HepG2 (cell line): Measurements from ENCODE around the gene FGF19. TPM values are rescaled to one million over a fixed set of nuclear protein-coding genes. Genes with fewer than 3 reads are reported as not detected.

Experiments used
- ATF7 ChIP-seq, 2 experiments: fragments of 450-650 bp in 1 of 2; sonication (generic) in 1 of 2; formaldehyde crosslinking in 1 of 2; IDR thresholded peaks; 2 replicates each; pipeline versions ENCODE4 v1.4.0 to v1.6.1; 2016 to 2020; ENCODE audit warnings: antibody characterized with exemption in 1 of 2, mild to moderate bottlenecking in 1 of 2, missing genetic modification reagents in 1 of 2
- DPF2 ChIP-seq: sonication (generic); formaldehyde crosslinking; IDR thresholded peaks from 2 replicates; pipeline ENCODE4 v1.4.0; 2020; ENCODE audit warnings: mild to moderate bottlenecking, low read depth, missing genetic modification reagents, borderline replicate concordance
- GTF3A ChIP-seq: sonication (generic); formaldehyde crosslinking; conservative IDR thresholded peaks from 2 replicates; pipeline ENCODE4 v1.4.0; 2020; ENCODE audit warnings: mild to moderate bottlenecking, missing genetic modification reagents
- NCOA1 ChIP-seq: sonication (generic); formaldehyde crosslinking; IDR thresholded peaks from 2 replicates; pipeline ENCODE4 v1.9.0; 2021; ENCODE audit warnings: missing genetic modification reagents
- PRDM10 ChIP-seq: sonication (generic); formaldehyde crosslinking; IDR thresholded peaks from 2 replicates; pipeline ENCODE4 v1.4.0; 2020; ENCODE audit warnings: low read depth, missing genetic modification reagents
- RFXAP ChIP-seq: sonication (generic); formaldehyde crosslinking; IDR thresholded peaks from 2 replicates; pipeline ENCODE4 v1.4.0; 2020; ENCODE audit warnings: missing genetic modification reagents, borderline replicate concordance
- SAP130 ChIP-seq: IDR thresholded peaks from 2 replicates; pipeline ENCODE4 v1.6.1; 2016; ENCODE audit warnings: low read depth
- TBP ChIP-seq: sonication (generic); formaldehyde crosslinking; IDR thresholded peaks from 2 replicates; pipeline ENCODE4 v1.5.0; 2020; ENCODE audit warnings: missing genetic modification reagents
- YEATS4 ChIP-seq: sonication (generic); formaldehyde crosslinking; IDR thresholded peaks from 2 replicates; pipeline ENCODE4 v1.4.0; 2020; ENCODE audit warnings: missing genetic modification reagents, borderline replicate concordance
- ZFP1 ChIP-seq: IDR thresholded peaks from 2 replicates; pipeline ENCODE4 v1.6.1; 2016
- ZFP82 ChIP-seq: sonication (generic); formaldehyde crosslinking; IDR thresholded peaks from 2 replicates; pipeline ENCODE4 v1.5.1; 2020; ENCODE audit warnings: mild to moderate bottlenecking, missing genetic modification reagents, borderline replicate concordance
- ZMYM3 ChIP-seq: sonication (generic); formaldehyde crosslinking; IDR thresholded peaks from 2 replicates; pipeline ENCODE4 v1.5.1; 2020; ENCODE audit warnings: mild to moderate bottlenecking, missing genetic modification reagents
- ZNF318 ChIP-seq: sonication (generic); formaldehyde crosslinking; IDR thresholded peaks from 2 replicates; pipeline ENCODE4 v1.4.0; 2020; ENCODE audit warnings: mild to moderate bottlenecking, missing genetic modification reagents
- ZNF552 ChIP-seq: sonication (generic); formaldehyde crosslinking; IDR thresholded peaks from 2 replicates; pipeline ENCODE4 v1.9.0; 2022; ENCODE audit warnings: missing genetic modification reagents, mild to moderate bottlenecking, borderline replicate concordance
- ZNF574 ChIP-seq: sonication (generic); formaldehyde crosslinking; IDR thresholded peaks from 2 replicates; pipeline ENCODE4 v1.4.0; 2020; ENCODE audit warnings: missing genetic modification reagents
- ZNF652 ChIP-seq: IDR thresholded peaks from 2 replicates; pipeline ENCODE4 v1.6.1; 2016; ENCODE audit warnings: low read depth, borderline replicate concordance
- polyA plus RNA-seq, 8 experiments: library from polyadenylated mRNA; depleted of rRNA in 3 of 8; stranded (reverse) in 7 of 8; unstranded in 1 of 8; fragments of >200 nt; fragmentation: Illumina TruSeq in 4 of 8; extraction: Trizol in 4 of 8; gene quantifications; 2 replicates each; pipeline versions ENCODE4 v1.2.1 to v1.2.3, GENCODE V29; 2011 to 2016; ENCODE audit warnings: low read depth in 4 of 8, missing spikeins in 1 of 8, mixed read lengths in 1 of 8; ENCODE audit not compliant: insufficient read depth in 1 of 8
- total RNA-seq, 5 experiments: library from RNA; depleted of rRNA; stranded (reverse); fragments of >200 nt; fragmentation: Illumina TruSeq; extraction: Trizol; gene quantifications; 2 replicates each; pipeline ENCODE4 v1.2.3, GENCODE V29; 2016; ENCODE audit warnings: low read depth in 1 of 5

Gene FGF19
- total and polyA plus RNA-seq, 2 of the 13 experiments (the other 11 are each of a cell fraction or from before 2014, with no cell fraction given): 0.07 TPM; not detected in 1

GRCh38 chr11:69702239-69702691 is 1.6 kb downstream of the FGF19 start (continued):
- TF ChIP-seq PRDM10 (0 out of 2 replicates have a peak, but pooled peaks have one; percentile 25), ZNF318 (CRISPR knock-in tag) (no peak), ZFP1 (CRISPR knock-in tag) (no peak), TBP (CRISPR knock-in tag) (no peak), DPF2 (CRISPR knock-in tag) (peak; percentile 44; the same call in 1 of the 2 replicates), YEATS4 (CRISPR knock-in tag) (no peak), RFXAP (CRISPR knock-in tag) (no peak), ZNF574 (CRISPR knock-in tag) (peak; percentile 50; the same call in 1 of the 2 replicates), ZFP82 (CRISPR knock-in tag) (no peak), SAP130 (CRISPR knock-in tag) (peak; percentile 49; the same call in 1 of the 2 replicates), NCOA1 (CRISPR knock-in tag) (no peak), GTF3A (CRISPR knock-in tag) (no peak), ZNF652 (CRISPR knock-in tag) (no peak), ZNF552 (CRISPR knock-in tag) (no peak), ATF7 (IDR thresholded peaks at IDR 0.05) (no peak), ATF7 (CRISPR knock-in tag; IDR thresholded peaks at IDR 0.05) (no peak), ZMYM3 (CRISPR knock-in tag) (peak; percentile 61; the same call in 1 of the 2 replicates)
